Liver (tissue), 9 donors: ENCODE results near the gene GSK3A. TPM values are rescaled to one million over a fixed set of nuclear protein-coding genes. Genes with fewer than 3 reads are reported as not detected.

Experiments used
- DNase-seq: peaks from one replicate; pipeline ENCODE4 v3.0.0-alpha.2; 2017; ENCODE audit warnings: low spot score
- H3K27ac ChIP-seq, 2 donors: one replicate each; pipeline ENCODE4 v1.7.0; 2013; ENCODE audit warnings: inconsistent platforms in 2 of 2, low read length in 2 of 2, control low read depth in 1 of 2, low read depth in 1 of 2, mild to moderate bottlenecking in 1 of 2
- H3K27me3 ChIP-seq, 4 donors: one replicate each; pipeline versions ENCODE4 v1.6.1 to v1.7.0; 2013; ENCODE audit warnings: low read length in 3 of 4, inconsistent platforms in 1 of 4, mild to moderate bottlenecking in 1 of 4, moderate library complexity in 1 of 4; ENCODE audit not compliant: control insufficient read depth in 4 of 4, insufficient read depth in 4 of 4
- H3K36me3 ChIP-seq, 4 donors: one replicate each; pipeline versions ENCODE4 v1.6.1 to v1.7.0; 2013; ENCODE audit warnings: low read length in 3 of 4, mild to moderate bottlenecking in 3 of 4, low read depth in 1 of 4, moderate library complexity in 1 of 4; ENCODE audit not compliant: control insufficient read depth in 4 of 4, insufficient read depth in 3 of 4
- H3K4me1 ChIP-seq, 4 donors: one replicate each; pipeline versions ENCODE4 v1.6.1 to v1.7.0; 2013; ENCODE audit warnings: low read length in 3 of 4, mild to moderate bottlenecking in 3 of 4, moderate library complexity in 1 of 4; ENCODE audit not compliant: control insufficient read depth in 4 of 4, insufficient read depth in 4 of 4
- H3K4me3 ChIP-seq, 3 donors: one replicate each; pipeline versions ENCODE4 v1.6.1 to v1.7.0; 2013; ENCODE audit warnings: low read length in 3 of 3, control low read depth in 1 of 3, low read depth in 1 of 3, mild to moderate bottlenecking in 1 of 3
- H3K9ac ChIP-seq, 2 donors: one replicate each; pipeline ENCODE4 v1.7.0; 2013; ENCODE audit warnings: low read length in 2 of 2, mild to moderate bottlenecking in 2 of 2, moderate library complexity in 2 of 2, control low read depth in 1 of 2, low read depth in 1 of 2
- H3K9me3 ChIP-seq, 4 donors: one replicate each; pipeline versions ENCODE4 v1.6.1 to v1.7.0; 2013; ENCODE audit warnings: low read length in 3 of 4; ENCODE audit not compliant: control insufficient read depth in 4 of 4
- EGR1 ChIP-seq, 2 donors: IDR thresholded peaks; 2 replicates each; pipeline ENCODE4 v1.6.1; 2016 to 2018; ENCODE audit warnings: antibody characterized with exemption in 2 of 2, low read depth in 2 of 2
- FOXA1 ChIP-seq: IDR thresholded peaks from 2 replicates; pipeline ENCODE4 v1.6.1; 2016; ENCODE audit warnings: antibody characterized with exemption
- FOXA2 ChIP-seq: IDR thresholded peaks from 2 replicates; pipeline ENCODE4 v1.6.1; 2016; ENCODE audit warnings: antibody characterized with exemption
- GABPA ChIP-seq, 2 donors: IDR thresholded peaks in 1 of 2; conservative IDR thresholded peaks in 1 of 2; 2 replicates each; pipeline ENCODE4 v1.6.1; 2016; ENCODE audit warnings: antibody characterized with exemption in 2 of 2, mild to moderate bottlenecking in 1 of 2, moderate library complexity in 1 of 2
- HNF4A ChIP-seq, 2 donors: conservative IDR thresholded peaks; 2 replicates each; pipeline ENCODE4 v1.6.1; 2016; ENCODE audit warnings: antibody characterized with exemption in 2 of 2, mild to moderate bottlenecking in 2 of 2
- HNF4G ChIP-seq: IDR thresholded peaks from 2 replicates; pipeline ENCODE4 v1.6.1; 2016; ENCODE audit warnings: antibody characterized with exemption
- JUND ChIP-seq, 2 donors: IDR thresholded peaks; 2 replicates each; pipeline ENCODE4 v1.6.1; 2016; ENCODE audit warnings: antibody characterized with exemption in 2 of 2
- NR2F2 ChIP-seq: IDR thresholded peaks from 2 replicates; pipeline ENCODE4 v1.6.1; 2016; ENCODE audit warnings: antibody characterized with exemption
- RAD21 ChIP-seq, 2 donors: IDR thresholded peaks; 2 replicates each; pipeline ENCODE4 v1.6.1; 2016; ENCODE audit warnings: antibody characterized with exemption in 2 of 2, mild to moderate bottlenecking in 2 of 2
- RXRA ChIP-seq, 2 donors: IDR thresholded peaks; 2 replicates each; pipeline ENCODE4 v1.6.1; 2017 to 2018; ENCODE audit warnings: antibody characterized with exemption in 2 of 2, mild to moderate bottlenecking in 1 of 2
- SP1 ChIP-seq: IDR thresholded peaks from 2 replicates; pipeline ENCODE4 v1.6.1; 2018; ENCODE audit warnings: antibody characterized with exemption, mild to moderate bottlenecking
- TAF1 ChIP-seq: conservative IDR thresholded peaks from 2 replicates; pipeline ENCODE4 v1.6.1; 2016; ENCODE audit warnings: antibody characterized with exemption, mild to moderate bottlenecking
- YY1 ChIP-seq: IDR thresholded peaks from 2 replicates; pipeline ENCODE4 v1.6.1; 2016; ENCODE audit warnings: antibody characterized with exemption, mild to moderate bottlenecking
- WGBS: extraction: QIAGEN DNeasy Blood & Tissue Kit; methylation state at CpG from one replicate; pipeline ENCODE4 v1.1.7; 2013; 5-methylcytosine and 5-hydroxymethylcytosine counted together
- polyA plus RNA-seq, 2 donors: library from polyadenylated mRNA; stranded (reverse) in 1 of 2; unstranded in 1 of 2; fragments of 200-250 nt in 1 of 2; fragments of >200 nt in 1 of 2; fragmentation: Nextera tagmentation in 1 of 2; extraction: Ambion mirVana in 1 of 2; gene quantifications; one replicate each; pipeline versions ENCODE4 v1.2.1 to v1.2.3, GENCODE V29; 2013 to 2015
- total RNA-seq, 2 donors: library from RNA; depleted of rRNA; stranded (reverse); fragments of >200 nt; gene quantifications; one replicate each; pipeline ENCODE4 v1.2.3, GENCODE V29; 2014
- TF ChIP-seq, protein P1 (sequence below): IDR thresholded peaks from 2 replicates; pipeline ENCODE4 v1.6.1; 2016; ENCODE audit warnings: antibody characterized with exemption
- TF ChIP-seq, protein P2 (sequence below): IDR thresholded peaks from 2 replicates; pipeline ENCODE4 v1.6.1; 2016; ENCODE audit warnings: antibody characterized with exemption, mild to moderate bottlenecking
- TF ChIP-seq, protein P3 (sequence below): IDR thresholded peaks from 2 replicates; pipeline ENCODE4 v1.6.1; 2016; ENCODE audit warnings: antibody characterized with exemption
- TF ChIP-seq, protein P4 (sequence below): fragments of 150-350 bp; IDR thresholded peaks from 2 replicates; pipeline ENCODE4 v1.5.1; 2017; ENCODE audit warnings: improper control_type of control experiment, low read depth, low read length; ENCODE audit not compliant: missing input control
- donor health status: healthy.
- donor health status: healthy.
- donor health status: healthy.
- donor health status: healthy.
- donor health status: healthy.

GSK3A gene
- total and polyA plus RNA-seq, 4 donors = 5.9 to 23.1 (median 13.0) TPM

DNA sequence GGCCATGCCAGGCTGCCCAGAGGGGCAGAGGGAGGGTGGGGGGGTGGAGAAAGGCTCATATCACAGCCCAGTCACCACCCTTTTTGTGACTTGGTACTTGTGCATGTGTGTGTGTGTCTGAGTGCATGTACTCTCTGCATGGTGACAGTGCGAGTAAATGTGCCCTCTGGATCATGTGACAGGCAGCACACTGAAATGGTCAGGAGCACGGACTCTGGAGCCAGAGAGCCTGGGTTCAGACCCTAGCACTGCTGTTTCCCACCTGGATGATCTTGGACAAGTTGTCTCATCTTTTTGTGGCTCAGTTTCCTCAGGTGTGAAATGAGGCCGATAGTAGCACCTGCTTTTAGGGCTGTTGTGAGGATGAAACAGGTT, 28.6 kb upstream of the GSK3A start:
- peak overlapping the region; percentile 81 to 91 for H3K27ac ChIP-seq
- peak overlapping the region in 2 of 3 donors; percentile 69 to 78 for H3K4me3 ChIP-seq
- H3K9ac ChIP-seq = peak overlapping the region; percentile 88 to 99
- H3K36me3 ChIP-seq = peaks cover 5 to 21% (median 10%) of the 10 kb centered on the region in 4 donors
- TF ChIP-seq, protein P1, sequence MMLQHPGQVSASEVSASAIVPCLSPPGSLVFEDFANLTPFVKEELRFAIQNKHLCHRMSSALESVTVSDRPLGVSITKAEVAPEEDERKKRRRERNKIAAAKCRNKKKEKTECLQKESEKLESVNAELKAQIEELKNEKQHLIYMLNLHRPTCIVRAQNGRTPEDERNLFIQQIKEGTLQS = no peak
- TF ChIP-seq, protein P2, sequence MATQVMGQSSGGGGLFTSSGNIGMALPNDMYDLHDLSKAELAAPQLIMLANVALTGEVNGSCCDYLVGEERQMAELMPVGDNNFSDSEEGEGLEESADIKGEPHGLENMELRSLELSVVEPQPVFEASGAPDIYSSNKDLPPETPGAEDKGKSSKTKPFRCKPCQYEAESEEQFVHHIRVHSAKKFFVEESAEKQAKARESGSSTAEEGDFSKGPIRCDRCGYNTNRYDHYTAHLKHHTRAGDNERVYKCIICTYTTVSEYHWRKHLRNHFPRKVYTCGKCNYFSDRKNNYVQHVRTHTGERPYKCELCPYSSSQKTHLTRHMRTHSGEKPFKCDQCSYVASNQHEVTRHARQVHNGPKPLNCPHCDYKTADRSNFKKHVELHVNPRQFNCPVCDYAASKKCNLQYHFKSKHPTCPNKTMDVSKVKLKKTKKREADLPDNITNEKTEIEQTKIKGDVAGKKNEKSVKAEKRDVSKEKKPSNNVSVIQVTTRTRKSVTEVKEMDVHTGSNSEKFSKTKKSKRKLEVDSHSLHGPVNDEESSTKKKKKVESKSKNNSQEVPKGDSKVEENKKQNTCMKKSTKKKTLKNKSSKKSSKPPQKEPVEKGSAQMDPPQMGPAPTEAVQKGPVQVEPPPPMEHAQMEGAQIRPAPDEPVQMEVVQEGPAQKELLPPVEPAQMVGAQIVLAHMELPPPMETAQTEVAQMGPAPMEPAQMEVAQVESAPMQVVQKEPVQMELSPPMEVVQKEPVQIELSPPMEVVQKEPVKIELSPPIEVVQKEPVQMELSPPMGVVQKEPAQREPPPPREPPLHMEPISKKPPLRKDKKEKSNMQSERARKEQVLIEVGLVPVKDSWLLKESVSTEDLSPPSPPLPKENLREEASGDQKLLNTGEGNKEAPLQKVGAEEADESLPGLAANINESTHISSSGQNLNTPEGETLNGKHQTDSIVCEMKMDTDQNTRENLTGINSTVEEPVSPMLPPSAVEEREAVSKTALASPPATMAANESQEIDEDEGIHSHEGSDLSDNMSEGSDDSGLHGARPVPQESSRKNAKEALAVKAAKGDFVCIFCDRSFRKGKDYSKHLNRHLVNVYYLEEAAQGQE = no peak
- TF ChIP-seq FOXA1 (peak; percentile 24), HNF4A (conservative IDR thresholded peaks at IDR 0.05) (peak; percentile 82 to 89), RXRA (IDR thresholded peaks at IDR 0.05) (peak in 1 of 2 donors; percentile 42), YY1 (peak; percentile 26), SP1 (no peak), RAD21 (IDR thresholded peaks at IDR 0.05) (no peak), JUND (IDR thresholded peaks at IDR 0.05) (no peak), FOXA2 (peak; percentile 21), GABPA (IDR thresholded peaks at IDR 0.05 in 1 of 2, conservative IDR thresholded peaks at IDR 0.05 in 1 of 2) (no peak), TAF1 (no peak), HNF4G (peak; percentile 37), NR2F2 (no peak), EGR1 (IDR thresholded peaks at IDR 0.05; ENCODE audit: low read depth in 2 of 2) (no peak)
- TF ChIP-seq, protein P3, sequence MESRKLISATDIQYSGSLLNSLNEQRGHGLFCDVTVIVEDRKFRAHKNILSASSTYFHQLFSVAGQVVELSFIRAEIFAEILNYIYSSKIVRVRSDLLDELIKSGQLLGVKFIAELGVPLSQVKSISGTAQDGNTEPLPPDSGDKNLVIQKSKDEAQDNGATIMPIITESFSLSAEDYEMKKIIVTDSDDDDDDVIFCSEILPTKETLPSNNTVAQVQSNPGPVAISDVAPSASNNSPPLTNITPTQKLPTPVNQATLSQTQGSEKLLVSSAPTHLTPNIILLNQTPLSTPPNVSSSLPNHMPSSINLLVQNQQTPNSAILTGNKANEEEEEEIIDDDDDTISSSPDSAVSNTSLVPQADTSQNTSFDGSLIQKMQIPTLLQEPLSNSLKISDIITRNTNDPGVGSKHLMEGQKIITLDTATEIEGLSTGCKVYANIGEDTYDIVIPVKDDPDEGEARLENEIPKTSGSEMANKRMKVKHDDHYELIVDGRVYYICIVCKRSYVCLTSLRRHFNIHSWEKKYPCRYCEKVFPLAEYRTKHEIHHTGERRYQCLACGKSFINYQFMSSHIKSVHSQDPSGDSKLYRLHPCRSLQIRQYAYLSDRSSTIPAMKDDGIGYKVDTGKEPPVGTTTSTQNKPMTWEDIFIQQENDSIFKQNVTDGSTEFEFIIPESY = no peak
- TF ChIP-seq, protein P4, sequence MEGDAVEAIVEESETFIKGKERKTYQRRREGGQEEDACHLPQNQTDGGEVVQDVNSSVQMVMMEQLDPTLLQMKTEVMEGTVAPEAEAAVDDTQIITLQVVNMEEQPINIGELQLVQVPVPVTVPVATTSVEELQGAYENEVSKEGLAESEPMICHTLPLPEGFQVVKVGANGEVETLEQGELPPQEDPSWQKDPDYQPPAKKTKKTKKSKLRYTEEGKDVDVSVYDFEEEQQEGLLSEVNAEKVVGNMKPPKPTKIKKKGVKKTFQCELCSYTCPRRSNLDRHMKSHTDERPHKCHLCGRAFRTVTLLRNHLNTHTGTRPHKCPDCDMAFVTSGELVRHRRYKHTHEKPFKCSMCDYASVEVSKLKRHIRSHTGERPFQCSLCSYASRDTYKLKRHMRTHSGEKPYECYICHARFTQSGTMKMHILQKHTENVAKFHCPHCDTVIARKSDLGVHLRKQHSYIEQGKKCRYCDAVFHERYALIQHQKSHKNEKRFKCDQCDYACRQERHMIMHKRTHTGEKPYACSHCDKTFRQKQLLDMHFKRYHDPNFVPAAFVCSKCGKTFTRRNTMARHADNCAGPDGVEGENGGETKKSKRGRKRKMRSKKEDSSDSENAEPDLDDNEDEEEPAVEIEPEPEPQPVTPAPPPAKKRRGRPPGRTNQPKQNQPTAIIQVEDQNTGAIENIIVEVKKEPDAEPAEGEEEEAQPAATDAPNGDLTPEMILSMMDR = no peak
- no peak for DNase-seq
- no peaks in the 10 kb centered on the region for H3K9me3 ChIP-seq
- no peaks in the 10 kb centered on the region for H3K27me3 ChIP-seq
- 23% methylated on average over 3 of the region's 3 CpGs for WGBS
- H3K4me1 ChIP-seq = peaks cover 6 to 35% (median 21%) of the 10 kb centered on the region in 4 donors
